ENCODE data around the gene TARS3. TPM values are rescaled to one million over a fixed set of nuclear protein-coding genes. Genes with fewer than 3 reads are reported as not detected.

TARS3 gene
- total and polyA plus RNA-seq, 8 donors: 3.4 to 53.1 (median 15.6) TPM

- H3K27me3 ChIP-seq: no peaks in the 10 kb centered on the region
- no peaks in the 10 kb centered on the region for H3K9me3 ChIP-seq
- no peak overlapping the region for H3K4me3 ChIP-seq
- intact Hi-C loops (cut with DNase I; ENCODE audit: low total_unique reads): no loop called here
- WGBS, 5 donors: 83 to 92% (median 90%) methylated on average over 16 to 17 of the region's 17 CpGs
- no peak for DNase-seq
- no peak overlapping the region for H3K27ac ChIP-seq
- peaks cover 0 to 19% (median 8%) of the 10 kb centered on the region in 4 donors for H3K36me3 ChIP-seq
- peaks cover 11 to 40% (median 28%) of the 10 kb centered on the region in 4 donors for H3K4me1 ChIP-seq
- TF ChIP-seq POLR2A (IDR thresholded peaks at IDR 0.05): no peak
- TF ChIP-seq POLR2AphosphoS5 (IDR thresholded peaks at IDR 0.05): no peak
- TF ChIP-seq CTCF (IDR thresholded peaks at IDR 0.05): no peak
- no peak for TF ChIP-seq EP300 (IDR thresholded peaks at IDR 0.05)
Measured at GRCh38 chr15:101617390-101617965, 106.8 kb downstream of the TARS3 start.

GRCh38 chr15:101615986-101616848, 108.1 kb downstream of the TARS3 start:
- intact Hi-C loops (cut with DNase I; ENCODE audit: low total_unique reads): no loop called here
- no peaks in the 10 kb centered on the region for H3K27me3 ChIP-seq
- H3K9me3 ChIP-seq: no peaks in the 10 kb centered on the region
- H3K27ac ChIP-seq: peak overlapping the region in 2 of 5 donors; percentile 44 to 45
- DNase-seq: peak; percentile 56 to 84
- TF ChIP-seq POLR2AphosphoS5 (IDR thresholded peaks at IDR 0.05): no peak
- TF ChIP-seq EP300 (IDR thresholded peaks at IDR 0.05): no peak
- TF ChIP-seq POLR2A (IDR thresholded peaks at IDR 0.05): no peak
- no peak for TF ChIP-seq CTCF (IDR thresholded peaks at IDR 0.05)
- H3K4me3 ChIP-seq: peak overlapping the region in 2 of 4 donors; percentile 17 to 28
- 17 to 28% (median 23%) methylated on average over 21 to 25 of the region's 25 CpGs for WGBS, 5 donors
- H3K36me3 ChIP-seq: peaks cover 0 to 11% (median 5%) of the 10 kb centered on the region in 4 donors
- peaks cover 11 to 40% (median 28%) of the 10 kb centered on the region in 4 donors for H3K4me1 ChIP-seq

- intact Hi-C loops (cut with DNase I; ENCODE audit: low total_unique reads): no loop called here
Measured at GRCh38 chr15:101615414-101615985, 108.8 kb downstream of the TARS3 start.

More at GRCh38 chr15:101615414-101615985, 108.8 kb downstream of the TARS3 start:
- no peak for DNase-seq
- Histone ChIP-seq H3K27me3 (no peaks in the 10 kb centered on the region), H3K4me3 (peak overlapping the region in 2 of 4 donors; percentile 17 to 28), H3K36me3 (peaks cover 0 to 4% (median 0%) of the 10 kb centered on the region in 4 donors), H3K9me3 (no peaks in the 10 kb centered on the region), H3K4me1 (peaks cover 11 to 40% (median 28%) of the 10 kb centered on the region in 4 donors), H3K27ac (peak overlapping the region in 2 of 5 donors; percentile 45 to 69)
- WGBS, 5 donors: 48 to 62% (median 52%) methylated on average over 9 to 15 of the region's 15 CpGs
- no peak for TF ChIP-seq POLR2A (IDR thresholded peaks at IDR 0.05)
- TF ChIP-seq POLR2AphosphoS5 (IDR thresholded peaks at IDR 0.05): no peak
- no peak for TF ChIP-seq EP300 (IDR thresholded peaks at IDR 0.05)
- no peak for TF ChIP-seq CTCF (IDR thresholded peaks at IDR 0.05)

Data from stomach (tissue), 9 donors.